HEK293 (cell line): ENCODE results near the gene DMGDH.

Experiments
- CTCF ChIA-PET: fragments of 350-600 bp; formaldehyde crosslinking; extraction: SDS; loops from one replicate; lab custom pipeline; 2021; ENCODE audit warnings: antibody characterized with exemption; lab: Yijun Ruan, JAX
- POLR2A ChIA-PET: fragments of 300-600 bp; formaldehyde crosslinking; extraction: SDS; loops from one replicate; lab custom pipeline; 2020; ENCODE audit warnings: antibody characterized with exemption, inconsistent platforms; lab: Yijun Ruan, JAX
- H3K27ac ChIP-seq: fragments of 200-500 bp; sonication (Bioruptor generic); 2 replicates; pipeline ENCODE4 v1.5.1; 2014; ENCODE audit warnings: low read depth, low read length, control low read depth, inconsistent platforms; ENCODE audit errors: extremely low read depth
- H3K36me3 ChIP-seq, 2 experiments: fragments of 200-500 bp in 1 of 2; sonication (Bioruptor generic) in 1 of 2; 1 replicate in 1 of 2; 2 replicates in 1 of 2; pipeline ENCODE4 v1.5.1; 2014 to 2017; ENCODE audit warnings: inconsistent platforms in 2 of 2, low read length in 2 of 2; ENCODE audit not compliant: control insufficient read depth in 2 of 2, insufficient read depth in 1 of 2
- H3K4me1 ChIP-seq: fragments of 200-500 bp; sonication (Bioruptor generic); 2 replicates; pipeline ENCODE4 v1.5.1; 2014; ENCODE audit warnings: mild to moderate bottlenecking, low read length, inconsistent platforms; ENCODE audit not compliant: control insufficient read depth, insufficient read depth
- H3K4me3 ChIP-seq: 2 replicates; pipeline ENCODE4 v1.5.1; 2011; ENCODE audit warnings: low read depth, mild to moderate bottlenecking, control low read depth, low read length, moderate library complexity
- H3K9me3 ChIP-seq: fragments of 200-500 bp; sonication (Bioruptor generic); 2 replicates; pipeline ENCODE4 v1.5.1; 2014; ENCODE audit warnings: low read depth, low read length, inconsistent platforms; ENCODE audit not compliant: control insufficient read depth, insufficient read depth
- KLF1 ChIP-seq: fragments of 450-650 bp; formaldehyde crosslinking; IDR thresholded peaks from 2 replicates; pipeline ENCODE4 v1.5.1; 2016; ENCODE audit warnings: missing biosample characterization, missing genetic modification characterization
- KLF10 ChIP-seq: fragments of 450-650 bp; IDR thresholded peaks from 2 replicates; pipeline ENCODE4 v1.5.1; 2018; ENCODE audit warnings: missing biosample characterization, mild to moderate bottlenecking, missing genetic modification characterization
- KLF8 ChIP-seq: fragments of 450-650 bp; formaldehyde crosslinking; IDR thresholded peaks from 2 replicates; pipeline ENCODE4 v1.5.1; 2016; ENCODE audit warnings: missing biosample characterization, missing genetic modification characterization
- OVOL3 ChIP-seq: fragments of 450-650 bp; formaldehyde crosslinking; IDR thresholded peaks from 2 replicates; pipeline ENCODE4 v1.5.1; 2016; ENCODE audit warnings: missing biosample characterization, missing genetic modification characterization
- PRDM10 ChIP-seq: fragments of 450-650 bp; formaldehyde crosslinking; IDR thresholded peaks from 2 replicates; pipeline ENCODE4 v1.5.1; 2016; ENCODE audit warnings: missing biosample characterization, missing genetic modification characterization
- SALL2 ChIP-seq: fragments of 450-650 bp; formaldehyde crosslinking; IDR thresholded peaks from 2 replicates; pipeline ENCODE4 v1.5.0; 2017; ENCODE audit warnings: missing biosample characterization, mild to moderate bottlenecking, missing genetic modification characterization, borderline replicate concordance
- TCF7L2 ChIP-seq: IDR thresholded peaks from 2 replicates; pipeline ENCODE4 v1.6.1; 2011; ENCODE audit warnings: low read depth, mild to moderate bottlenecking, inconsistent platforms, low read length, moderate library complexity, borderline replicate concordance
- ZFP69B ChIP-seq: fragments of 450-650 bp; formaldehyde crosslinking; IDR thresholded peaks from 2 replicates; pipeline ENCODE4 v1.5.1; 2016; ENCODE audit warnings: missing biosample characterization, missing genetic modification characterization
- ZNF146 ChIP-seq: fragments of 450-650 bp; formaldehyde crosslinking; IDR thresholded peaks from 2 replicates; pipeline ENCODE4 v1.5.1; 2016; ENCODE audit warnings: missing biosample characterization, missing genetic modification characterization
- ZNF184 ChIP-seq: fragments of 450-650 bp; IDR thresholded peaks from 2 replicates; pipeline ENCODE4 v1.5.1; 2018; ENCODE audit warnings: missing biosample characterization, mild to moderate bottlenecking, missing genetic modification characterization
- ZNF221 ChIP-seq: fragments of 450-650 bp; formaldehyde crosslinking; IDR thresholded peaks from 2 replicates; pipeline ENCODE4 v1.5.1; 2017; ENCODE audit warnings: missing biosample characterization, missing genetic modification characterization, borderline replicate concordance
- ZNF23 ChIP-seq: fragments of 450-650 bp; formaldehyde crosslinking; IDR thresholded peaks from 2 replicates; pipeline ENCODE4 v1.5.1; 2016; ENCODE audit warnings: missing biosample characterization, missing genetic modification characterization, borderline replicate concordance
- ZNF266 ChIP-seq: fragments of 450-650 bp; formaldehyde crosslinking; IDR thresholded peaks from 2 replicates; pipeline ENCODE4 v1.5.1; 2016; ENCODE audit warnings: missing biosample characterization, missing genetic modification characterization, low read depth
- ZNF529 ChIP-seq: fragments of 450-650 bp; formaldehyde crosslinking; IDR thresholded peaks from 2 replicates; pipeline ENCODE4 v1.5.1; 2017; ENCODE audit warnings: missing genetic modification characterization, missing biosample characterization; ENCODE audit not compliant: insufficient replicate concordance
- ZNF530 ChIP-seq: fragments of 450-650 bp; formaldehyde crosslinking; IDR thresholded peaks from 2 replicates; pipeline ENCODE4 v1.5.1; 2016; ENCODE audit warnings: low read depth, missing biosample characterization, missing genetic modification characterization
- ZNF549 ChIP-seq: fragments of 450-650 bp; IDR thresholded peaks from 2 replicates; pipeline ENCODE4 v1.5.1; 2018; ENCODE audit warnings: missing biosample characterization, missing genetic modification characterization, mild to moderate bottlenecking, inconsistent platforms, moderate library complexity
- ZNF624 ChIP-seq: fragments of 450-650 bp; formaldehyde crosslinking; IDR thresholded peaks from 2 replicates; pipeline ENCODE4 v1.5.1; 2017; ENCODE audit warnings: missing biosample characterization, missing genetic modification characterization
- ZNF704 ChIP-seq: fragments of 450-650 bp; formaldehyde crosslinking; IDR thresholded peaks from 2 replicates; pipeline ENCODE4 v1.5.1; 2016; ENCODE audit warnings: missing biosample characterization, missing genetic modification characterization
- ZNF843 ChIP-seq: fragments of 450-650 bp; formaldehyde crosslinking; IDR thresholded peaks from 2 replicates; pipeline ENCODE4 v1.5.1; 2016; ENCODE audit warnings: missing biosample characterization, missing genetic modification characterization
- TF ChIP-seq, protein P1 (sequence below): fragments of 450-650 bp; formaldehyde crosslinking; IDR thresholded peaks from 2 replicates; pipeline ENCODE4 v1.5.1; 2016; ENCODE audit warnings: missing biosample characterization, missing genetic modification characterization
- TF ChIP-seq, protein P2 (sequence below): fragments of 450-650 bp; formaldehyde crosslinking; IDR thresholded peaks from 2 replicates; pipeline ENCODE4 v1.5.1; 2016; ENCODE audit warnings: missing biosample characterization, missing genetic modification characterization
- TF ChIP-seq, protein P3 (sequence below): fragments of 450-650 bp; formaldehyde crosslinking; IDR thresholded peaks from 2 replicates; pipeline ENCODE4 v1.5.0; 2017; ENCODE audit warnings: missing biosample characterization, missing genetic modification characterization, borderline replicate concordance

The DMGDH gene

DNA sequence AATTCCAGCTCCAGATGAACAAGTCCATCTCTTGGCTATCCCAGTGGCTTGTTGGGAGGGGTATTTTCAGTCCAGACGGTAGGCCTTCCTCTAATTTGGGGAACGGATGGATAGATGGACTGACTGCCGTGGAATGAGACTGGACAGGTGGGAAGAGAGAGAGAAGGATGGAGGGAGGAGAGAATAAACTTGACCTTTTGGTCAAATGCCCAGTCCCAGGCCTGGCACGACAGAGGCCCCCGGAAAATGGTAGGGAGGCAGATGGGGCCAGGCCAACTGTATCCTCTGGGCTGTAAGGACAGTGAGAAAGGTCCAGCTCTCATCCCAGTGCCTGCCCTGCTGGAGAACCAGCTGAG, 43.2 kb upstream of the DMGDH start:
- Histone ChIP-seq H3K27ac (no peak overlapping the region), H3K9me3 (no peaks in the 10 kb centered on the region), H3K4me3 (no peak overlapping the region), H3K36me3 (no peaks in the 10 kb centered on the region), H3K4me1 (peaks cover 5% of the 10 kb centered on the region; the same call in 1 of the 2 replicates)
- no peak for TF ChIP-seq OVOL3 (tag by site-specific recombination)
- no peak for TF ChIP-seq ZFP69B (tag by site-specific recombination)
- TF ChIP-seq, protein P1, sequence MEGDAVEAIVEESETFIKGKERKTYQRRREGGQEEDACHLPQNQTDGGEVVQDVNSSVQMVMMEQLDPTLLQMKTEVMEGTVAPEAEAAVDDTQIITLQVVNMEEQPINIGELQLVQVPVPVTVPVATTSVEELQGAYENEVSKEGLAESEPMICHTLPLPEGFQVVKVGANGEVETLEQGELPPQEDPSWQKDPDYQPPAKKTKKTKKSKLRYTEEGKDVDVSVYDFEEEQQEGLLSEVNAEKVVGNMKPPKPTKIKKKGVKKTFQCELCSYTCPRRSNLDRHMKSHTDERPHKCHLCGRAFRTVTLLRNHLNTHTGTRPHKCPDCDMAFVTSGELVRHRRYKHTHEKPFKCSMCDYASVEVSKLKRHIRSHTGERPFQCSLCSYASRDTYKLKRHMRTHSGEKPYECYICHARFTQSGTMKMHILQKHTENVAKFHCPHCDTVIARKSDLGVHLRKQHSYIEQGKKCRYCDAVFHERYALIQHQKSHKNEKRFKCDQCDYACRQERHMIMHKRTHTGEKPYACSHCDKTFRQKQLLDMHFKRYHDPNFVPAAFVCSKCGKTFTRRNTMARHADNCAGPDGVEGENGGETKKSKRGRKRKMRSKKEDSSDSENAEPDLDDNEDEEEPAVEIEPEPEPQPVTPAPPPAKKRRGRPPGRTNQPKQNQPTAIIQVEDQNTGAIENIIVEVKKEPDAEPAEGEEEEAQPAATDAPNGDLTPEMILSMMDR (tag by site-specific recombination) = no peak
- TF ChIP-seq ZNF146 (tag by site-specific recombination) = no peak
- TF ChIP-seq, protein P2, sequence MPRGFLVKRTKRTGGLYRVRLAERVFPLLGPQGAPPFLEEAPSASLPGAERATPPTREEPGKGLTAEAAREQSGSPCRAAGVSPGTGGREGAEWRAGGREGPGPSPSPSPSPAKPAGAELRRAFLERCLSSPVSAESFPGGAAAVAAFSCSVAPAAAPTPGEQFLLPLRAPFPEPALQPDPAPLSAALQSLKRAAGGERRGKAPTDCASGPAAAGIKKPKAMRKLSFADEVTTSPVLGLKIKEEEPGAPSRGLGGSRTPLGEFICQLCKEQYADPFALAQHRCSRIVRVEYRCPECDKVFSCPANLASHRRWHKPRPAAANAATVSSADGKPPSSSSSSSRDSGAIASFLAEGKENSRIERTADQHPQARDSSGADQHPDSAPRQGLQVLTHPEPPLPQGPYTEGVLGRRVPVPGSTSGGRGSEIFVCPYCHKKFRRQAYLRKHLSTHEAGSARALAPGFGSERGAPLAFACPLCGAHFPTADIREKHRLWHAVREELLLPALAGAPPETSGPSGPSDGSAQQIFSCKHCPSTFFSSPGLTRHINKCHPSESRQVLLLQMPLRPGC (tag by site-specific recombination) = no peak
- no peak for TF ChIP-seq ZNF23 (tag by site-specific recombination)
- no peak for TF ChIP-seq KLF1 (tag by site-specific recombination)
- TF ChIP-seq ZNF843 (tag by site-specific recombination) = no peak
- no peak for TF ChIP-seq ZNF530 (tag by site-specific recombination)
- TF ChIP-seq, protein P3, sequence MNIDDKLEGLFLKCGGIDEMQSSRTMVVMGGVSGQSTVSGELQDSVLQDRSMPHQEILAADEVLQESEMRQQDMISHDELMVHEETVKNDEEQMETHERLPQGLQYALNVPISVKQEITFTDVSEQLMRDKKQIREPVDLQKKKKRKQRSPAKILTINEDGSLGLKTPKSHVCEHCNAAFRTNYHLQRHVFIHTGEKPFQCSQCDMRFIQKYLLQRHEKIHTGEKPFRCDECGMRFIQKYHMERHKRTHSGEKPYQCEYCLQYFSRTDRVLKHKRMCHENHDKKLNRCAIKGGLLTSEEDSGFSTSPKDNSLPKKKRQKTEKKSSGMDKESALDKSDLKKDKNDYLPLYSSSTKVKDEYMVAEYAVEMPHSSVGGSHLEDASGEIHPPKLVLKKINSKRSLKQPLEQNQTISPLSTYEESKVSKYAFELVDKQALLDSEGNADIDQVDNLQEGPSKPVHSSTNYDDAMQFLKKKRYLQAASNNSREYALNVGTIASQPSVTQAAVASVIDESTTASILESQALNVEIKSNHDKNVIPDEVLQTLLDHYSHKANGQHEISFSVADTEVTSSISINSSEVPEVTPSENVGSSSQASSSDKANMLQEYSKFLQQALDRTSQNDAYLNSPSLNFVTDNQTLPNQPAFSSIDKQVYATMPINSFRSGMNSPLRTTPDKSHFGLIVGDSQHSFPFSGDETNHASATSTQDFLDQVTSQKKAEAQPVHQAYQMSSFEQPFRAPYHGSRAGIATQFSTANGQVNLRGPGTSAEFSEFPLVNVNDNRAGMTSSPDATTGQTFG (tag by site-specific recombination) = no peak
- TF ChIP-seq KLF8 (tag by site-specific recombination) = no peak
- no peak for TF ChIP-seq ZNF529
- TF ChIP-seq TCF7L2 = no peak
- TF ChIP-seq ZNF704 = no peak
- no peak for TF ChIP-seq ZNF266 (tag by site-specific recombination)
- no peak for TF ChIP-seq SALL2 (tag by site-specific recombination)
- no peak for TF ChIP-seq KLF10
- CTCF ChIA-PET = interaction anchor here (0.8 kb wide), 1 partner anchor 20 kb away, joined by 3 read pairs; no protein-coding TSS in a partner anchor
- POLR2A ChIA-PET = no interaction called here

GRCh38 chr5:79111960-79112702, 42.7 kb upstream of the DMGDH start:
- no peak overlapping the region for H3K4me3 ChIP-seq
- POLR2A ChIA-PET = no interaction called here

More at GRCh38 chr5:79111960-79112702, 42.7 kb upstream of the DMGDH start:
- TF ChIP-seq ZNF549 (tag by site-specific recombination) = no peak
- TF ChIP-seq ZNF624 (tag by site-specific recombination) = no peak
- no peak for TF ChIP-seq PRDM10 (tag by site-specific recombination)
- TF ChIP-seq ZNF221 (tag by site-specific recombination) = no peak
- no peak for TF ChIP-seq ZNF184 (tag by site-specific recombination)
- no peaks in the 10 kb centered on the region for H3K36me3 ChIP-seq
- CTCF ChIA-PET = interaction anchor here (0.8 kb wide), 1 partner anchor 21 kb away, joined by 3 read pairs; no protein-coding TSS in a partner anchor
- H3K4me1 ChIP-seq = peaks cover 10% of the 10 kb centered on the region; the same call in 1 of the 2 replicates
- H3K9me3 ChIP-seq = no peaks in the 10 kb centered on the region
- no peak overlapping the region for H3K27ac ChIP-seq
